Natural killer cell (primary cell): ENCODE data around the gene CAB39. TPM values are rescaled to one million over a fixed set of nuclear protein-coding genes. Genes with fewer than 3 reads are reported as not detected.
A peak's percentile ranks its signal among the peaks of the same experiment; 100 is the strongest.

Source experiments
- ATAC-seq, 3 donors: fragments of 150-1000 bp in 2 of 3; fragments of 200-7000 bp in 1 of 3; cut with Tn5 transposase; 1 replicate in 1 of 3; 2 replicates in 2 of 3; pipeline ENCODE4 v1.10.0; 2021; ENCODE audit warnings: mild to moderate bottlenecking in 2 of 3, moderate library complexity in 2 of 3
- DNase-seq, 2 donors: peaks; one replicate each; pipeline versions ENCODE4 v3.0.0 to v3.0.0-alpha.2; 2013 to 2021; ENCODE audit warnings: mixed read lengths in 1 of 2
- H3K27ac ChIP-seq: one replicate; pipeline ENCODE4 v1.5.1; 2013; ENCODE audit warnings: mild to moderate bottlenecking, low read length
- H3K27me3 ChIP-seq: one replicate; pipeline ENCODE4 v1.6.1; 2013; ENCODE audit warnings: low read length; ENCODE audit not compliant: control insufficient read depth, insufficient read depth
- H3K36me3 ChIP-seq: one replicate; pipeline ENCODE4 v1.6.1; 2013; ENCODE audit warnings: low read length; ENCODE audit not compliant: control insufficient read depth, insufficient read depth
- H3K4me1 ChIP-seq: one replicate; pipeline ENCODE4 v1.6.1; 2013; ENCODE audit warnings: low read length; ENCODE audit not compliant: control insufficient read depth, insufficient read depth
- H3K4me3 ChIP-seq: one replicate; pipeline ENCODE4 v1.5.1; 2013; ENCODE audit warnings: low read length
- H3K9me3 ChIP-seq: one replicate; pipeline ENCODE4 v1.6.1; 2013; ENCODE audit warnings: low read length; ENCODE audit not compliant: control insufficient read depth, insufficient read depth
- H3K27ac Mint-ChIP-seq, 2 donors: one replicate each; pipeline ENCODE4 v1.8.0; 2022; ENCODE audit warnings: mild to moderate bottlenecking in 2 of 2, mixed read lengths in 2 of 2, moderate library complexity in 1 of 2
- H3K27me3 Mint-ChIP-seq, 2 donors: one replicate each; pipeline ENCODE4 v1.8.0; 2022; ENCODE audit warnings: low read depth in 2 of 2, mixed read lengths in 2 of 2
- H3K36me3 Mint-ChIP-seq: one replicate; pipeline ENCODE4 v1.8.0; 2022; ENCODE audit warnings: mixed read lengths
- H3K4me1 Mint-ChIP-seq, 2 donors: one replicate each; pipeline ENCODE4 v1.8.0; 2022; ENCODE audit warnings: mixed read lengths in 2 of 2
- H3K4me3 Mint-ChIP-seq: one replicate; pipeline ENCODE4 v1.8.0; 2022; ENCODE audit warnings: mild to moderate bottlenecking, moderate library complexity, mixed read lengths
- H3K9me3 Mint-ChIP-seq, 2 donors: one replicate each; pipeline ENCODE4 v1.8.0; 2022; ENCODE audit warnings: mixed read lengths in 2 of 2
- CTCF ChIP-seq: fragments of 200-600 bp; IDR thresholded peaks from one replicate; pipeline ENCODE4 v1.8.0; 2022; ENCODE audit warnings: antibody characterized with exemption
- WGBS: methylation state at CpG from one replicate; pipeline ENCODE4 v1.1.7; 2013; ENCODE audit warnings: missing lambda C conversion rate; ENCODE audit not compliant: insufficient coverage; 5-methylcytosine and 5-hydroxymethylcytosine counted together
- intact Hi-C: fragments of 100-400 bp; cut with micrococcal nuclease; formaldehyde crosslinking; loops from one replicate; pipeline ENCODE4 v1.14.2; 2022
- total RNA-seq, 4 donors: library from RNA; stranded (reverse); fragments of 120-200 nt in 1 of 4; gene quantifications; one replicate each; pipeline versions ENCODE4 v1.2.3 to v1.2.4, GENCODE V29; 2013 to 2022

CAB39 gene
- total RNA-seq, 3 donors from 2014 or later (not counting 1 experiment from before 2014, with no cell fraction given) = 75.4 to 96.5 (median 90.5) TPM

- Histone ChIP-seq H3K36me3 (no peaks in the 10 kb centered on the region), H3K27me3 (no peaks in the 10 kb centered on the region), H3K27ac (no peak overlapping the region), H3K4me1 (peaks cover 25% of the 10 kb centered on the region), H3K4me3 (no peak overlapping the region), H3K9me3 (no peaks in the 10 kb centered on the region)
- TF ChIP-seq CTCF = no peak
- Mint-ChIP-seq H3K36me3 (no peaks in the 10 kb centered on the region), H3K9me3 (no peaks in the 10 kb centered on the region), H3K4me3 (peak overlapping the region; percentile 25), H3K27me3 (no peaks in the 10 kb centered on the region), H3K4me1 (peaks cover 71% of the 10 kb centered on the region in 2 donors), H3K27ac (peak overlapping the region in 1 of 2 donors; percentile 26)
- DNase-seq (no peak), ATAC-seq (peak in 2 of 3 donors; percentile 40 to 53)
- 84% methylated on average over 10 of the region's 11 CpGs for WGBS
- intact Hi-C loops = no loop called here
Observed at GRCh38 chr2:230734247-230735175, 21.9 kb downstream of the CAB39 start.

DNA sequence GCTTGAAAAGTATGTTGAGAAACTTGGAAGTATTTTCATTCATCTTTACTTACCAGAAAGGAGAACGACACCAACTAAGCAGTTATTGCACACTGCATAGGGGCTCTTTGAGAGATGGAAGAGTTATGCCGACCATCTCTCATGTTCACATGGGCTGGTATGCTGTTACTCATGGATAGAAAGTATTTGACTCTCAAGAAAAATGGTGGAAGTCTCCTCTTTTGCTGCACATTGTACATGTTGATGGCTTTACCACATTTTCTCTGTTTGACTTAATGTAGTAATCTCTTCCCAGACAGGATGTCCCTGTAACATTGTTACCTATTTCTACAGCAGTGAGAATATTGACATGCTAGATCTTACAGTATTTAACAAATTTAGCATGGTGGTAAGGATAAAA lies 23.2 kb downstream of the CAB39 start:
- Mint-ChIP-seq H3K4me1 (peaks cover 79 to 81% of the 10 kb centered on the region in 2 donors), H3K4me3 (peak overlapping the region; percentile 9), H3K9me3 (no peaks in the 10 kb centered on the region), H3K36me3 (no peaks in the 10 kb centered on the region), H3K27ac (peak overlapping the region; percentile 64 to 68), H3K27me3 (no peaks in the 10 kb centered on the region)
- Histone ChIP-seq H3K36me3 (peaks cover 3% of the 10 kb centered on the region), H3K4me3 (no peak overlapping the region), H3K27ac (no peak overlapping the region), H3K27me3 (no peaks in the 10 kb centered on the region), H3K9me3 (no peaks in the 10 kb centered on the region), H3K4me1 (peaks cover 31% of the 10 kb centered on the region)
- WGBS = 86% methylated on average over 1 of the region's 2 CpGs
- DNase-seq = no peak
- no peak for TF ChIP-seq CTCF
- intact Hi-C loops = no loop called here
- ATAC-seq = no peak

DNA sequence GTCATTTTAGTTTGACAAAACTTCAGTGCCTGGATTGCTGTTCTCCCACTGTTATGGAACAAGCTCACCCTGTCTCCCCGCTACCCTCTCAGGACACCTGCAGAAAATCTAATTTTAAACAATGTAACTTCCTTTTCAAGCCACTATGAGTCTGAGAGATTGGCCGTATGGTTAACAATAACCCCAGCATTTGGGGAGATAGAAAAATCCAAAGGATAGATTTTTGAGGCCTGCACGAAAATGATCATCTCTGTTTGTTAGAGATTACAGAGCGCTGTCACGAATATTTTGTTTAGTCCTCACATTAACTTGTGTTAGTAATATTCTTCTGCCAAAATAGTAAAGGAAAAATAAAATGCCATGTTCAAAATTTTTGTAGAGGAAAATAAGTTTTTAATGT lies 24.7 kb downstream of the CAB39 start:
- Mint-ChIP-seq H3K36me3 (no peaks in the 10 kb centered on the region), H3K4me1 (peaks cover 74 to 76% of the 10 kb centered on the region in 2 donors), H3K4me3 (peak overlapping the region; percentile 71), H3K27ac (peak overlapping the region; percentile 64 to 76), H3K9me3 (no peaks in the 10 kb centered on the region), H3K27me3 (no peaks in the 10 kb centered on the region)
- no peaks in the 10 kb centered on the region for H3K27me3 ChIP-seq
- DNase-seq = no peak
- no peak overlapping the region for H3K27ac ChIP-seq
- intact Hi-C loops = no loop called here
- no peak for ATAC-seq
- WGBS = 63% methylated on average over 3 of the region's 5 CpGs
- peaks cover 31% of the 10 kb centered on the region for H3K4me1 ChIP-seq
- H3K4me3 ChIP-seq = no peak overlapping the region
- H3K9me3 ChIP-seq = no peaks in the 10 kb centered on the region
- no peak for TF ChIP-seq CTCF
- H3K36me3 ChIP-seq = peaks cover 3% of the 10 kb centered on the region
